ENCODE results near the gene UBE2Q2.

- TF ChIP-seq CTCF (IDR thresholded peaks at IDR 0.05) (no peak), POLR2A (IDR thresholded peaks at IDR 0.05) (no peak)
These were observed 28.5 kb upstream of the UBE2Q2 start for GRCh38 chr15:75814794-75815193.
